Cardiac fibroblast (primary cell): ENCODE measurements around the gene TSC22D4.
"Not testable (repeated sequence)": the region's sequence is repeated elsewhere in the genome, so short reads cannot be mapped to it uniquely, and the experiment has no call there.

Experiments used
- DNase-seq, 2 donors: peaks; one replicate each; pipeline versions ENCODE4 v3.0.0 to v3.0.0-alpha.2; 2010; ENCODE audit warnings: low read depth in 2 of 2
- H3K4me3 ChIP-seq, 2 donors: replicated peaks in 1 of 2; 1 replicate in 1 of 2; 2 replicates in 1 of 2; pipeline ENCODE4 v1.5.1; 2011; ENCODE audit warnings: low read depth in 2 of 2, low read length in 2 of 2, mild to moderate bottlenecking in 2 of 2, moderate library complexity in 1 of 2
- TF ChIP-seq, protein P1 (sequence below): IDR thresholded peaks from one replicate; pipeline ENCODE4 v1.5.1; 2011; ENCODE audit warnings: low read depth, mild to moderate bottlenecking, low read length, inconsistent platforms

Gene TSC22D4

GRCh38 chr7:100464791-100465190 is 14.2 kb downstream of the TSC22D4 start:
- no peak overlapping the region for H3K4me3 ChIP-seq
- TF ChIP-seq, protein P1, sequence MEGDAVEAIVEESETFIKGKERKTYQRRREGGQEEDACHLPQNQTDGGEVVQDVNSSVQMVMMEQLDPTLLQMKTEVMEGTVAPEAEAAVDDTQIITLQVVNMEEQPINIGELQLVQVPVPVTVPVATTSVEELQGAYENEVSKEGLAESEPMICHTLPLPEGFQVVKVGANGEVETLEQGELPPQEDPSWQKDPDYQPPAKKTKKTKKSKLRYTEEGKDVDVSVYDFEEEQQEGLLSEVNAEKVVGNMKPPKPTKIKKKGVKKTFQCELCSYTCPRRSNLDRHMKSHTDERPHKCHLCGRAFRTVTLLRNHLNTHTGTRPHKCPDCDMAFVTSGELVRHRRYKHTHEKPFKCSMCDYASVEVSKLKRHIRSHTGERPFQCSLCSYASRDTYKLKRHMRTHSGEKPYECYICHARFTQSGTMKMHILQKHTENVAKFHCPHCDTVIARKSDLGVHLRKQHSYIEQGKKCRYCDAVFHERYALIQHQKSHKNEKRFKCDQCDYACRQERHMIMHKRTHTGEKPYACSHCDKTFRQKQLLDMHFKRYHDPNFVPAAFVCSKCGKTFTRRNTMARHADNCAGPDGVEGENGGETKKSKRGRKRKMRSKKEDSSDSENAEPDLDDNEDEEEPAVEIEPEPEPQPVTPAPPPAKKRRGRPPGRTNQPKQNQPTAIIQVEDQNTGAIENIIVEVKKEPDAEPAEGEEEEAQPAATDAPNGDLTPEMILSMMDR, result no peak
- DNase-seq, result no peak

DNA sequence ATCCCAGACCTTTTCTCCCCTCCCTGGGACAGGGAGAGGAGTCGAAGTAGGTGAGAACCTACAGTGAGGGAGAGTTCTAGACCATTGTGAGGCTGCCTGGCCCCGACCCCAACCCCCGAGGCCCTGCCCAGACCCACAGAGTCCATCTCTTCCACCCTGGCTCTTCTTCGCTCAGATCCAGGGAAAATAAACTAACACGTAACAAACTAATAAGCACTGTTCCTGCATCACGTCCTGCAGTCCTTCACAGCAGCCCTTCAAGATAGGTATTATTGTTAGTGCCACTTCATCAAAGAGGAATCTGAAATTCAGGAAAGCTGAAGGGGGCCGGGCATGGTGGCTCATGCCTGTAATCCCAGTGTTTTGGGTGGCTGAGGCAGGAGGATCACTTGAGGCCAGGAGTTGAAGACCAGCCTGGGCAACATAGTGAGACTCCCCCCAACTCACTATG is 14.8 kb downstream of the TSC22D4 start, which contains the start of gene SPACDR:
Gene SPACDR, minus strand, starts transcription at position 51 of the 451 bp plus-strand sequence. CDS start 235 bp downstream, outside the sequence.
- peak in 1 of 2 donors; percentile 43 for DNase-seq
- TF ChIP-seq, protein P1, result no peak
- H3K4me3 ChIP-seq, result no peak within 1 kb of the TSS

DNA sequence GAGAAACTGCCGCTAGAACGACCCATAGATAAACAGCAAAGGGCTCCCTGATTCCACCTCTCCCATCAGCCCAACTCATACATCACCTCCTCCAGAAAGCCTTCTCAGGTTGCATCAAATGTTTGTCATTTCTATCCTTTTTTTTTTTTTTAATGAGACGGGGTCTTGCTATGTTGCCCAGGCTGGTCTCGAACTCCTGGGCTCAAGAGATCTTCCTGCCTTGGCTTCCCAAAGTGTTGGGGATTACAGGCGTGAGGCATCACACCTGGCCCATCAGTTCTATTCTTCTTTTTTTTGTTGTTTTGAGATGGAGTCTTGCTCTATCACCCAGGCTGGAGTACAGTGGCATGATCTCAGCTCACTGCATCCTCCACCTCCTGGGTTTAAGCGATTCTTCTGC is 22.0 kb downstream of the TSC22D4 start:
- TF ChIP-seq, protein P1, result no peak
- no peak overlapping the region for H3K4me3 ChIP-seq
- no peak for DNase-seq

GRCh38 chr7:100456562-100456961 is 22.5 kb downstream of the TSC22D4 start:
- no peak overlapping the region for H3K4me3 ChIP-seq
- TF ChIP-seq, protein P1, result no peak
- DNase-seq, result no peak

GRCh38 chr7:100455206-100455605 is 23.8 kb downstream of the TSC22D4 start:
- no peak overlapping the region for H3K4me3 ChIP-seq
- no peak for DNase-seq
- TF ChIP-seq, protein P1, result no peak

- DNase-seq, H3K4me3 ChIP-seq: not testable (repeated sequence)
Measured at GRCh38 chr7:100453854-100454253, 25.2 kb downstream of the TSC22D4 start.

DNA sequence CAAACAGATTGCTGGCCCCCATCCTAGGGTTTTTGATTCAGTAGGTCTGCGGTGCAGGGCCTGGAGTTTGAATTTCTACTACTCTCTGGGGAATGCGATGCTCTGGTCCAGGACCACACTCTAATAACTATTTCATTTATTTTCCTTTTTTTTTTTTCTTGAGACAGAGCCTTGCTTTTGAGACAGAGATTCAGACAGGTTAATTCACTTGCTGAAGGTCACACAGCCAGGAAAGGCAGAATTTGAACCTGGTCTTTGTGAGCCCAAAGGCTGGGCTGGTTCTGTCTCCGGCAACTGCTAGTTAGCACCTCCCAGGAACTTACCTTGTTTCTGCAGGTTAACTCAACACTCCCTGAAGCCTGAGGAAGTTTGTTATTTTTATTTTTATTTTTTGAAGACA is 26.5 kb downstream of the TSC22D4 start:
- DNase-seq, result no peak
- TF ChIP-seq, protein P1, result no peak
- H3K4me3 ChIP-seq, result no peak overlapping the region
